Epidermal melanocyte (primary cell): ENCODE results near the gene GPR142.

Source experiments
- DNase-seq: peaks from one replicate; pipeline ENCODE4 v3.0.0; 2011; ENCODE audit warnings: low spot score; ENCODE audit not compliant: insufficient read length

The GPR142 gene

GRCh38 chr17:74368341-74369081, 1.2 kb downstream of the GPR142 start:
- DNase-seq: peak; percentile 78

GRCh38 chr17:74369221-74369620, 1.9 kb downstream of the GPR142 start:
- no peak for DNase-seq

- DNase-seq: no peak
Measured at GRCh38 chr17:74369665-74370490, 2.6 kb downstream of the GPR142 start.

- no peak for DNase-seq
Measured at GRCh38 chr17:74371653-74372147, 4.4 kb downstream of the GPR142 start.

- no peak for DNase-seq
Measured at GRCh38 chr17:74372426-74372825, 5.1 kb downstream of the GPR142 start.

GRCh38 chr17:74373838-74374606, 6.7 kb downstream of the GPR142 start:
- DNase-seq: no peak

GRCh38 chr17:74374858-74375257, 7.6 kb downstream of the GPR142 start:
- no peak for DNase-seq

GRCh38 chr17:74379495-74380085, 12.3 kb downstream of the GPR142 start:
- peak; percentile 82 for DNase-seq

- DNase-seq: no peak
Measured at GRCh38 chr17:74380086-74380958, 13.0 kb downstream of the GPR142 start.

- DNase-seq: no peak
Measured at GRCh38 chr17:74380959-74381808, 13.9 kb downstream of the GPR142 start.

- DNase-seq: no peak
Measured at GRCh38 chr17:74383141-74383540, 15.8 kb downstream of the GPR142 start.

- DNase-seq: no peak
Measured at GRCh38 chr17:74385201-74385600, 17.9 kb downstream of the GPR142 start.

- no peak for DNase-seq
Measured at GRCh38 chr17:74386386-74386785, 19.1 kb downstream of the GPR142 start.

GRCh38 chr17:74387365-74388218, 20.3 kb downstream of the GPR142 start:
- no peak for DNase-seq

GRCh38 chr17:74389084-74389753, 21.9 kb downstream of the GPR142 start:
- DNase-seq: no peak

GRCh38 chr17:74389937-74390679, 22.8 kb downstream of the GPR142 start:
- no peak for DNase-seq
